K562 (cell line): ENCODE results near the gene STK24. TPM values are rescaled to one million over a fixed set of nuclear protein-coding genes. Genes with fewer than 3 reads are reported as not detected.

ENCODE experiments used
- ATAC-seq: fragments of 200-7000 bp; cut with Tn5 transposase; 3 replicates; pipeline ENCODE4 v1.9.1; 2020; ENCODE audit warnings: moderate library complexity
- BruUV-seq: library from RNA; stranded (reverse); fragments of 400-500 nt; replicated peaks from 2 replicates; lab custom pipeline; 2021; lab: Mats Ljungman, UMichigan
- CTCF ChIA-PET: fragments of 300-600 bp; formaldehyde crosslinking; extraction: SDS; loops from one replicate; lab custom pipeline; 2021; ENCODE audit warnings: low intra/inter-chr PET ratio; lab: Yijun Ruan, JAX
- POLR2A ChIA-PET: fragments of 300-600, 350-650 bp; sonication (Branson Sonifier 250); formaldehyde crosslinking; extraction: SDS; loops from one replicate; lab custom pipeline; 2021; ENCODE audit warnings: antibody characterized with exemption, inconsistent platforms; lab: Yijun Ruan, JAX
- DNase-seq, 4 experiments: peaks; one replicate each; pipeline versions ENCODE4 v3.0.0 to v3.0.0-alpha.2; 2011 to 2018; ENCODE audit warnings: low spot score in 3 of 4, mixed read lengths in 3 of 4; ENCODE audit errors: extremely low read depth in 1 of 4
- FAIRE-seq: peaks from 2 replicates; lab custom pipeline; 2011; peaks lifted over from hg19 to GRCh38; lab: Jason Lieb, UNC
- H2AFZ ChIP-seq: 2 replicates; pipeline ENCODE4 v1.6.0; 2011; ENCODE audit warnings: low read depth, low read length, control low read depth, inconsistent platforms
- H3K27ac ChIP-seq: fragments of 200-600 bp; 3 replicates; pipeline ENCODE4 v1.8.0; 2011; ENCODE audit warnings: low read depth, mild to moderate bottlenecking, control low read depth, inconsistent platforms, low read length, moderate library complexity, mixed read lengths; ENCODE audit errors: extremely low read depth
- H3K27me3 ChIP-seq, 2 experiments: fragments of 300-600 bp in 1 of 2; 2 replicates in 1 of 2; 3 replicates in 1 of 2; pipeline versions ENCODE4 v1.6.0 to v1.8.0; 2011; ENCODE audit warnings: inconsistent platforms in 2 of 2, low read length in 2 of 2, mild to moderate bottlenecking in 1 of 2, mixed read lengths in 1 of 2, moderate library complexity in 1 of 2; ENCODE audit not compliant: control insufficient read depth in 2 of 2, insufficient read depth in 2 of 2
- H3K36me3 ChIP-seq: fragments of 300-600 bp; 3 replicates; pipeline ENCODE4 v1.8.0; 2011; ENCODE audit warnings: mild to moderate bottlenecking, low read length, inconsistent platforms; ENCODE audit not compliant: control insufficient read depth, insufficient read depth
- H3K4me1 ChIP-seq, 2 experiments: fragments of 200-600 bp in 1 of 2; replicated peaks in 1 of 2; 2 replicates in 1 of 2; 3 replicates in 1 of 2; pipeline versions ENCODE4 v1.5.1 to v1.8.0; 2011; ENCODE audit warnings: inconsistent platforms in 2 of 2, low read length in 2 of 2, mild to moderate bottlenecking in 1 of 2, mixed read lengths in 1 of 2, moderate library complexity in 1 of 2; ENCODE audit not compliant: control insufficient read depth in 2 of 2, insufficient read depth in 2 of 2
- H3K4me2 ChIP-seq: 2 replicates; pipeline ENCODE4 v1.6.1; 2011; ENCODE audit warnings: low read length, control low read depth, inconsistent platforms, mixed read lengths; ENCODE audit not compliant: insufficient read depth
- H3K4me3 ChIP-seq: fragments of 200-600 bp; sonication (generic), shearing (Covaris generic); 2 replicates; pipeline ENCODE4 v1.5.1; 2016; ENCODE audit warnings: control low read depth, inconsistent platforms
- H3K79me2 ChIP-seq: fragments of 200-600 bp; 3 replicates; pipeline ENCODE4 v1.8.0; 2011; ENCODE audit warnings: low read length, inconsistent platforms; ENCODE audit not compliant: control insufficient read depth, insufficient read depth
- H3K9ac ChIP-seq, 2 experiments: 2 replicates each; pipeline versions ENCODE4 v1.6.0 to v1.6.1; 2011; ENCODE audit warnings: low read depth in 2 of 2, low read length in 2 of 2, control low read depth in 1 of 2, inconsistent platforms in 1 of 2, mild to moderate bottlenecking in 1 of 2, mixed read lengths in 1 of 2; ENCODE audit not compliant: insufficient read depth in 1 of 2
- H3K9me1 ChIP-seq: one replicate; pipeline ENCODE4 v1.6.0; 2011; ENCODE audit warnings: inconsistent platforms, mild to moderate bottlenecking, low read length, moderate library complexity; ENCODE audit not compliant: control insufficient read depth, insufficient read depth
- H3K9me3 ChIP-seq: replicated peaks from 2 replicates; pipeline ENCODE4 v1.5.1; 2011; ENCODE audit warnings: low read depth, low read length, inconsistent platforms; ENCODE audit not compliant: control insufficient read depth, insufficient read depth
- H4K20me1 ChIP-seq: replicated peaks from 2 replicates; pipeline ENCODE4 v1.6.1; 2011; ENCODE audit warnings: low read length, inconsistent platforms, mixed read lengths; ENCODE audit not compliant: control insufficient read depth, insufficient read depth
- AFF1 ChIP-seq, 2 experiments: fragments of 450-650 bp; IDR thresholded peaks; 2 replicates each; pipeline ENCODE4 v1.6.1; 2018; ENCODE audit warnings: mild to moderate bottlenecking in 2 of 2, low read depth in 1 of 2; ENCODE audit not compliant: partially characterized antibody in 2 of 2
- PHB2 ChIP-seq: fragments of 450-650 bp; IDR thresholded peaks from 2 replicates; pipeline ENCODE4 v1.6.1; 2017; ENCODE audit warnings: low read depth
- ZNF589 ChIP-seq: fragments of 200-800 bp; sonication (Bioruptor generic); IDR thresholded peaks from 2 replicates; pipeline ENCODE4 v1.6.1; 2016; ENCODE audit warnings: low read depth, missing genetic modification characterization, missing compliant biosample characterization
- WGBS: fragments of 100-300 bp; shearing (Covaris generic); methylation state at CpG from one replicate; pipeline ENCODE4 v1.1.6; 2016; ENCODE audit warnings: low coverage, mixed read lengths; ENCODE audit not compliant: insufficient coverage; ENCODE audit errors: missing lambda C conversion rate; 5-methylcytosine and 5-hydroxymethylcytosine counted together
- in situ Hi-C: fragments of 300-500 bp; cut with MboI; formaldehyde crosslinking; loops from 4 replicates; pipeline ENCODE4 v1.15.0; 2018; ENCODE audit warnings: inconsistent platforms, mixed read lengths
- intact Hi-C: fragments of 100-400 bp; cut with micrococcal nuclease; formaldehyde crosslinking; loops from 2 replicates; pipeline ENCODE4 v1.14.2; 2022
- polyA plus RNA-seq, 8 experiments: library from polyadenylated mRNA; depleted of rRNA in 4 of 8; stranded (reverse) in 5 of 8; unstranded in 3 of 8; fragments of >200 nt; fragmentation: Nextera tagmentation in 2 of 8; fragmentation: Illumina TruSeq in 1 of 8; extraction: Ambion mirVana in 2 of 8; extraction: Trizol in 1 of 8; gene quantifications; 2 replicates each; pipeline versions ENCODE4 v1.2.1 to v1.2.3, GENCODE V29; 2011 to 2014; ENCODE audit warnings: inconsistent platforms in 1 of 8, missing spikeins in 1 of 8
- total RNA-seq, 7 experiments: library from RNA; depleted of rRNA in 6 of 7; stranded (reverse); fragments of >200 nt in 6 of 7; fragmentation: Illumina TruSeq in 2 of 7; extraction: Trizol in 2 of 7; gene quantifications; 2 replicates each; pipeline versions ENCODE4 v1.2.1 to v1.2.3, GENCODE V29; 2011 to 2021; ENCODE audit warnings: low replicate concordance in 1 of 7

STK24 gene
- total and polyA plus RNA-seq, 9 of the 15 experiments (the other 6 are each of a cell fraction or from before 2014, with no cell fraction given), result 3.8 to 78.4 (median 28.2) TPM

GRCh38 chr13:98522371-98522770 is 54.5 kb downstream of the STK24 start:
- no peak for ATAC-seq
- WGBS, result 93% methylated on average over 5 of the region's 5 CpGs
- Histone ChIP-seq H3K9me3 (no peaks in the 10 kb centered on the region), H3K9ac (no peak overlapping the region), H3K4me2 (no peak overlapping the region), H3K27me3 (no peaks in the 10 kb centered on the region), H2AFZ (no peak overlapping the region), H3K36me3 (peaks cover 19% of the 10 kb centered on the region; the same call in 1 of the 3 replicates), H3K4me1 (peaks cover 0 to 7% of the 10 kb centered on the region in 2 experiments; a peak in 3 of 5 replicates), H3K9me1 (peaks cover 7% of the 10 kb centered on the region), H3K79me2 (peaks cover 79% of the 10 kb centered on the region), H3K27ac (no peak overlapping the region), H3K4me3 (no peak overlapping the region), H4K20me1 (peaks cover 36% of the 10 kb centered on the region)
- BruUV-seq, result no TSS peak
- TF ChIP-seq ZNF589 (CRISPR knock-in tag) (no peak), PHB2 (no peak), AFF1 (IDR thresholded peaks at IDR 0.05; ENCODE audit: low read depth in 1 of 2, partially characterized antibody in 2 of 2) (no peak)
- DNase-seq, result no peak
- CTCF ChIA-PET, result no interaction called here
- in situ Hi-C loops (no loop called here), intact Hi-C loops (no loop called here)
- POLR2A ChIA-PET, result interaction anchor here (1.1 kb wide), 1 partner anchor 26 kb away, joined by 3 read pairs; no protein-coding TSS in a partner anchor
- no peak for FAIRE-seq
